Kidney epithelial cell (primary cell): Measurements from ENCODE around the gene RNASE7. TPM values are rescaled to one million over a fixed set of nuclear protein-coding genes. Genes with fewer than 3 reads are reported as not detected.

Experiments used
- DNase-seq: peaks from one replicate; pipeline ENCODE4 v3.0.0-alpha.2; 2010; ENCODE audit warnings: low read depth
- H3K27me3 ChIP-seq: 2 replicates; pipeline ENCODE4 v1.6.0; 2011; ENCODE audit warnings: low read length; ENCODE audit not compliant: control insufficient read depth, insufficient read depth
- H3K36me3 ChIP-seq: 2 replicates; pipeline ENCODE4 v1.5.1; 2011; ENCODE audit warnings: low read length; ENCODE audit not compliant: control insufficient read depth, insufficient read depth
- H3K4me3 ChIP-seq: 2 replicates; pipeline ENCODE4 v1.5.1; 2011; ENCODE audit warnings: low read depth, mild to moderate bottlenecking, control low read depth, low read length
- total RNA-seq: library from RNA; depleted of rRNA; stranded (reverse); fragments of >200 nt; gene quantifications from 2 replicates; pipeline ENCODE4 v1.2.3, GENCODE V29; 2015
- TF ChIP-seq, protein P1 (sequence below): IDR thresholded peaks from 2 replicates; pipeline ENCODE4 v1.5.1; 2011; ENCODE audit warnings: mild to moderate bottlenecking, moderate library complexity, low read length, control low read depth, inconsistent platforms; ENCODE audit not compliant: insufficient read depth, poor library complexity, severe bottlenecking

RNASE7 gene
- total RNA-seq, 1 donor from 2014 or later: not detected

DNA sequence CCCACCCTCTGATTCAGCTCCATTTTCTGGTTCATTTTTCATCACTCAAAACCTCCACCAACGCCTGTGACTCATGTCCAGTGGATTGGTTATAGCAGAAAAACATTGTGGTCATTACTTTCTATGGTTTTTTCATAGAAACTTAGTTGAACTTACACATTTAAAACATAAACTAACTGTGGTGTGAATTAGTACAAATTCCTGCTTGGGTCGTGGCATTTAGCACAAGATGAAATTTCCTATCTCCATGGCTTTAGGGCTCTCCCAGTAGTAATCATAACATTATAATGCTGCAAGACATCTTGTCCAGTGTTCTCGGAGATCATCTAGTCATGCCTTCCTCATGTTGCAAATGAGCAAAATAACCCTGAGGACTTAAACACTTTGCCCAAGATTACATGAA lies 7.1 kb downstream of the RNASE7 start:
- TF ChIP-seq, protein P1, sequence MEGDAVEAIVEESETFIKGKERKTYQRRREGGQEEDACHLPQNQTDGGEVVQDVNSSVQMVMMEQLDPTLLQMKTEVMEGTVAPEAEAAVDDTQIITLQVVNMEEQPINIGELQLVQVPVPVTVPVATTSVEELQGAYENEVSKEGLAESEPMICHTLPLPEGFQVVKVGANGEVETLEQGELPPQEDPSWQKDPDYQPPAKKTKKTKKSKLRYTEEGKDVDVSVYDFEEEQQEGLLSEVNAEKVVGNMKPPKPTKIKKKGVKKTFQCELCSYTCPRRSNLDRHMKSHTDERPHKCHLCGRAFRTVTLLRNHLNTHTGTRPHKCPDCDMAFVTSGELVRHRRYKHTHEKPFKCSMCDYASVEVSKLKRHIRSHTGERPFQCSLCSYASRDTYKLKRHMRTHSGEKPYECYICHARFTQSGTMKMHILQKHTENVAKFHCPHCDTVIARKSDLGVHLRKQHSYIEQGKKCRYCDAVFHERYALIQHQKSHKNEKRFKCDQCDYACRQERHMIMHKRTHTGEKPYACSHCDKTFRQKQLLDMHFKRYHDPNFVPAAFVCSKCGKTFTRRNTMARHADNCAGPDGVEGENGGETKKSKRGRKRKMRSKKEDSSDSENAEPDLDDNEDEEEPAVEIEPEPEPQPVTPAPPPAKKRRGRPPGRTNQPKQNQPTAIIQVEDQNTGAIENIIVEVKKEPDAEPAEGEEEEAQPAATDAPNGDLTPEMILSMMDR: no peak
- no peak for DNase-seq
- Histone ChIP-seq H3K36me3 (no peaks in the 10 kb centered on the region), H3K27me3 (no peaks in the 10 kb centered on the region), H3K4me3 (no peak overlapping the region)

DNA sequence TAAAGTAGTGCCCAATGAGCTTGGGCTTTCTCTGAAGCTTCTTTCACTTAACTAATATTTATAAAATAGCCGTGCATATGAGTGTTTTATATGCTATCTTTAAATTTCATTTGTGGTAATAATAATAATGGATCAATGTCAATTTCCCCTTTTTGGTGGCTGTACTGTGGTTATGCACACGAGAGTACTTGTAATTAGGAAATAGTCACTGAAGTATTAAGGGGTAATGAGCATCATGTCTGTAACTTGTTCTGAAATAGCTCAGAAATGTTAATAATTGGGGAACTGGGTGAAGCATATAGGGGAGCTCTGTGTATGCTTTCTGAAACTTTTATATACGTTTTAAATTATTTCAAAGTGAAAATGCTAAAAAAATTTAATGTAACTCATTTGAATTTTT lies 8.4 kb downstream of the RNASE7 start:
- Histone ChIP-seq H3K27me3 (no peaks in the 10 kb centered on the region), H3K4me3 (no peak overlapping the region), H3K36me3 (no peaks in the 10 kb centered on the region)
- DNase-seq: no peak
- TF ChIP-seq, protein P1: no peak

DNA sequence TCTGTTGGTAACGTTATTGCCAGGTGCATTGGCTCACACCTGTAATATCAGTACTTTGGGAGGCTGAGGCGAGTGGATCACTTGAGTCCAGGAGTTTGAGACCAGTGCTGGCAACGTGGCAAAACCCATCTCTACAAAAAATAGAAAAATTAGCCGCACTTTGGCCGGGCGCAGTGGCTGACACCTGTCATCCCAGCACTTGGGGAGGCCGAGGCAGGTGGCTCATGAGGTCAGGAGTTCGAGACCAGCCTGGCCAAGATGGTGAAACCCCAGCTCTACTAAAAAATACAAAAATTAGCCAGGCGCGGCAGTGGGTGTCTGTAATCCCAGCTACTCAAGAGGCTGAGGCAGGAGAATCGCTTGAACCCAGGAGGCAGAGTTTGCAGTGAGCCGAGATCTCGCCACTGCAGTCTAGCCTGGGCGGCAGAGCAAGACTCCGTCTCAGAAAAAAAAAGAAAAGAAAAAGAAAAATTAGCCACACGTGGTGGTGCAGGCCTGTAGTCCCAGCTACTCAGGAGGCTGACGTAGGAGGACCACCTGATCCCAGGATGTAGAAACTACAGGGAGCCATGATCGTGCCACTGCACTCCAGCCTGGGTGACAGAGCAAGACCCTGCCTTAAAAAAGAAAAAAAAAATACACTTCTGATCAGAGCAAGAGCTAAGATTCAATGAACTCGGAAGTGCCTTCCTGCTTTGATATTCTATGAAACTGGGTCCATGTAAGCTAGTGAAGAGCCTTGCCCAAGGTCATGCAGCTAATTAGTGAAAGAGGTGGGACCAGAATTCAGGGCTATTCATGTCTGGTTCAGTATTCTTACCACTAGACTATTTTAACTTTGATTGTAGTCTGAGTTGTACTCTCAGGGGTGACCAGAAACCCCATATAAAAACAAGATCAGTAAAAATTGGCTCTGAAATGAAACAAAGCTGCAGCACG lies 11.3 kb downstream of the RNASE7 start:
- no peaks in the 10 kb centered on the region for H3K27me3 ChIP-seq
- no peak overlapping the region for H3K4me3 ChIP-seq
- TF ChIP-seq, protein P1: no peak
- DNase-seq: no peak
- H3K36me3 ChIP-seq: no peaks in the 10 kb centered on the region

DNA sequence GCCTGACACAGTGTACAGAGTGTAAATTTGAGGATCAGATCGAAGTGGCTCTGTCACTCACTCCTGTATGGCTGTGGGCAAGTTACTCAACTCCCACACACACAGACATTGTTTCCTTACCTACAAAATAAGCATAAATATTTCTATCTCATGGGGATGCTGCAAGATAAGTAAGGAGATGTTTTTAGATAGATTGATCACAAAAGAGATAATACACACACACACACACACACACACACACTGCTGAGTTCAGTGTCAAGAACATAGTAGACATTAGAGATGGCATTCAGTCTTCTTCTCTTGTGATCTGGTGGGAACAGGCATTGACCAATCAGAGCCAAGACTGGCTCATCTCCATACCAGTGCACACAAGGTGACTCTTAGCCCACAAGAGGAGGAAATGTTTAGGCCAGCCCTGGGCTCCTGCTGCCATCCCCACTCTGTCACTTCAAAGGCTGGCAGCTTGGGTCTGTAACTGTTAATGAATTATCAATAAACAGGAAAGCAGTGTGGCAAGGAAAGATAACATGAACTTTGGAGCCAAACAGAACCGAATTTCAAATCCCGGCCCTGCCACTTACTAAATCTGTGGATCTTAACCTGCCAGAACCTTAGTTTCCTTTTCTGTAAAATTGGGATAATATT lies 12.1 kb downstream of the RNASE7 start:
- Histone ChIP-seq H3K36me3 (no peaks in the 10 kb centered on the region), H3K27me3 (no peaks in the 10 kb centered on the region), H3K4me3 (no peak overlapping the region)
- TF ChIP-seq, protein P1: no peak
- DNase-seq: no peak

DNA sequence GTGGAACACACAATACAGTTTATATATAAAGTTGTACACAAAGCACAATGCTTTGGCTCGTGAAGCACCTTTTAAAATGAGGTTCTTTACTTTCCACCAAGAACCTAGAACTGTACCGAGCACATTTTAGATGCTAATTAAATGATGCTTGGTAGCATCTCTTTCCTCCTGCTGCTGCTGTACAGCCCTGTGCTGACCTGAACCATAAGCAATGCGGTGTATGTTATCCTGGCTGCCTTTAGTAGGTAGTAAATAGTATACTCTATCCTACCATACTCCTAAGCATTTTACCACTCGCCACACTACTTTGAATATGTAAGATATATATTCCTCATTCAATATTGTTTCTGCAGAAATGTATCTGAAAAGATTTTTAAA lies 12.6 kb downstream of the RNASE7 start:
- H3K4me3 ChIP-seq: no peak overlapping the region
- DNase-seq: no peak
- TF ChIP-seq, protein P1: no peak
- H3K27me3 ChIP-seq: no peaks in the 10 kb centered on the region
- no peaks in the 10 kb centered on the region for H3K36me3 ChIP-seq
